Stomach smooth muscle (tissue), 2 donors: ENCODE data around the gene GPRIN2.
"Not testable (repeated sequence)": the region's sequence is repeated elsewhere in the genome, so short reads cannot be mapped to it uniquely, and the experiment has no call there.

ENCODE experiments used
- H3K27ac ChIP-seq: one replicate; pipeline ENCODE4 v1.7.0; 2013; ENCODE audit warnings: mild to moderate bottlenecking, low read length, inconsistent platforms
- H3K27me3 ChIP-seq, 2 donors: one replicate each; pipeline ENCODE4 v1.7.0; 2013; ENCODE audit warnings: low read length in 2 of 2; ENCODE audit not compliant: insufficient read depth in 2 of 2, control insufficient read depth in 1 of 2
- H3K36me3 ChIP-seq, 2 donors: one replicate each; pipeline ENCODE4 v1.7.0; 2013; ENCODE audit warnings: low read length in 2 of 2; ENCODE audit not compliant: control insufficient read depth in 2 of 2, insufficient read depth in 2 of 2
- H3K4me1 ChIP-seq: one replicate; pipeline ENCODE4 v1.7.0; 2013; ENCODE audit warnings: low read length; ENCODE audit not compliant: control insufficient read depth, insufficient read depth
- H3K4me3 ChIP-seq, 2 donors: one replicate each; pipeline ENCODE4 v1.7.0; 2013; ENCODE audit warnings: low read length in 2 of 2
- H3K9ac ChIP-seq, 2 donors: one replicate each; pipeline ENCODE4 v1.7.0; 2013; ENCODE audit warnings: low read length in 2 of 2, mild to moderate bottlenecking in 1 of 2
- H3K9me3 ChIP-seq, 2 donors: one replicate each; pipeline ENCODE4 v1.7.0; 2013; ENCODE audit warnings: low read length in 2 of 2; ENCODE audit not compliant: control insufficient read depth in 2 of 2
- donor health status: healthy.
- donor health status: Pancreatic carcinoma.

GPRIN2 gene

GRCh38 chr10:46530249-46531186 lies 25.9 kb downstream of the GPRIN2 start:
- no peaks in the 10 kb centered on the region for H3K36me3 ChIP-seq

DNA sequence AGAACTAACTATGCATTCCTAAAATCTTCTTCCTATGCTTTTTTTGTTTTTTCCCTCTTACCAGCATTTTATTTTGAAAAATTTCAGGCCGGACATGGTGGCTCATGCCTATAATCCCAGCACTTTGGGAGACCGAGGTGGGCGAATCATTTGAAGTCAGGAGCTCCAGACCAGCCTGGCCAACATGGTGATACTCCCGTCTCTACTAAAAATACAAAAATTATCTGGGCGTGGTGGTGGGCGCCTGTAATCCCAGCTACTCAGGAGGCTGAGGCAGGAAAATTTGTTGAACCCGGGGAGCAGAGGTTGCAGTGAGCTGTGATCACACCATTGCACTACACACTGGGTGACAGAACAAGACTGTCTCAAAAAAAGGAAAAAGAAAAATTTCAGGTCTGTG lies 26.7 kb downstream of the GPRIN2 start:
- H3K9me3 ChIP-seq, H3K36me3 ChIP-seq, H3K27ac ChIP-seq, H3K9ac ChIP-seq, H3K4me3 ChIP-seq, H3K4me1 ChIP-seq: not testable (repeated sequence)
- H3K27me3 ChIP-seq = peaks cover 0 to 24% of the 10 kb centered on the region in 2 donors

More at GRCh38 chr10:46530249-46531186, 25.9 kb downstream of the GPRIN2 start:
- Histone ChIP-seq H3K9me3 (no peaks in the 10 kb centered on the region), H3K9ac (no peak overlapping the region), H3K27ac (no peak overlapping the region), H3K4me3 (no peak overlapping the region), H3K27me3 (peaks cover 0 to 26% of the 10 kb centered on the region in 2 donors), H3K4me1 (peaks cover 2% of the 10 kb centered on the region)

- Histone ChIP-seq H3K9me3 (no peaks in the 10 kb centered on the region), H3K9ac (no peak overlapping the region), H3K27me3 (peaks cover 0 to 24% of the 10 kb centered on the region in 2 donors), H3K27ac (no peak overlapping the region), H3K4me1 (peaks cover 14% of the 10 kb centered on the region), H3K4me3 (no peak overlapping the region), H3K36me3 (no peaks in the 10 kb centered on the region)
Measured at GRCh38 chr10:46528675-46529615, 27.5 kb downstream of the GPRIN2 start.

DNA sequence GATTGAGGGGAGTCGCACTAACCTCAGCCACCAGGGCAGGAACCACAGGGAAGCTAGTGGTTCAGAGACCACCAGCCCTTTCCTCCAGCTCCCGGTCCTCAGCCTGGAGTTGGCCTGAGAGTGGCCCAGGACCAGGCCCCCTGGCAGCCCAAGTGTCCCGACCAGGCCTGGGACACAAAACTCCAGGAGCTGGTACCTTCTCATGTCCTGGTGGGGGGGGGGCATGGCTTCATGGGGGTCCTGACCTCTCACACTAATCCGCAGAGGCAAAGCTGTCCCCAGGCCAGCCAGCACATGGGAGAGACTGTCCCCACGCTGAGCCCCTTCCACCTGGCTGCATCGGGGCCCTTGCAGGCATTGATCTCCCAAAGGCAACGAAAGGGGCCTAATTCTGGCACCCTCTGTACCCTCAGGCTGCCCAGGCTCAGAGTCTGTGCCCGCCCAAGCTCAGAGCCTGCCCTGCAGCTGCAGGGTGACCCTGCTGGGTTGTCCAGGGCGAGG lies 28.2 kb downstream of the GPRIN2 start:
- no peak overlapping the region for H3K4me3 ChIP-seq
- no peaks in the 10 kb centered on the region for H3K9me3 ChIP-seq
- no peaks in the 10 kb centered on the region for H3K36me3 ChIP-seq
- peaks cover 0 to 24% of the 10 kb centered on the region in 2 donors for H3K27me3 ChIP-seq
- H3K27ac ChIP-seq = no peak overlapping the region
- peaks cover 21% of the 10 kb centered on the region for H3K4me1 ChIP-seq
- H3K9ac ChIP-seq = no peak overlapping the region

GRCh38 chr10:46527241-46527811 lies 29.1 kb downstream of the GPRIN2 start:
- H3K27ac ChIP-seq = no peak overlapping the region
- H3K9ac ChIP-seq = no peak overlapping the region
- H3K36me3 ChIP-seq = peaks cover 0 to 2% of the 10 kb centered on the region in 2 donors
- H3K27me3 ChIP-seq = peaks cover 0 to 31% of the 10 kb centered on the region in 2 donors
- no peak overlapping the region for H3K4me3 ChIP-seq
- peaks cover 25% of the 10 kb centered on the region for H3K4me1 ChIP-seq
- H3K9me3 ChIP-seq = no peaks in the 10 kb centered on the region

DNA sequence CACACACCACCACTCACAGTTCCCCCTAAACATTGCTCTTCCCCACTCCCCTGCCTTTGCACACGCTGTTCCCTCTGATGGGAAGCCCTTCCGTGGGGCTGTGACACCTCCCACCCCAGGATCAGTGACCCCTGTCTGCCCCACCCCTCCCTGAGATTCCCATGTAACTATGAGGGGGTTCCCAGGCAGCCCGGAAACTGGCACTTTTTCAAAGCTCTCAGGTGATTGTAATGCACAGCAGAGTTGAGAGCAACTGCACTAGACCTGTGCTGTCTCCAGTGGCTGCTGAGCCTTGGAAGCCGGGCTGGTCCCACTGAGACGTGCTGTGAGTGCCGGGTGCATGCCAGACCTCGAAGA lies 29.8 kb downstream of the GPRIN2 start:
- no peak overlapping the region for H3K27ac ChIP-seq
- no peak overlapping the region for H3K4me3 ChIP-seq
- peaks cover 0 to 2% of the 10 kb centered on the region in 2 donors for H3K36me3 ChIP-seq
- no peaks in the 10 kb centered on the region for H3K9me3 ChIP-seq
- peaks cover 25% of the 10 kb centered on the region for H3K4me1 ChIP-seq
- H3K27me3 ChIP-seq = peaks cover 0 to 33% of the 10 kb centered on the region in 2 donors
- no peak overlapping the region for H3K9ac ChIP-seq

GRCh38 chr10:46525824-46526681 lies 30.4 kb downstream of the GPRIN2 start:
- peaks cover 0 to 2% of the 10 kb centered on the region in 2 donors for H3K36me3 ChIP-seq
- H3K4me3 ChIP-seq = no peak overlapping the region
- H3K27ac ChIP-seq = no peak overlapping the region
- peaks cover 0 to 33% of the 10 kb centered on the region in 2 donors for H3K27me3 ChIP-seq
- H3K9me3 ChIP-seq = no peaks in the 10 kb centered on the region
- H3K9ac ChIP-seq = peak overlapping the region in 1 of 2 donors; percentile 42
- peaks cover 26% of the 10 kb centered on the region for H3K4me1 ChIP-seq

- peaks cover 0 to 2% of the 10 kb centered on the region in 2 donors for H3K36me3 ChIP-seq
- H3K4me1 ChIP-seq = peaks cover 30% of the 10 kb centered on the region
- H3K9me3 ChIP-seq = peaks cover 0 to under 1% of the 10 kb centered on the region in 2 donors
- peaks cover 0 to 38% of the 10 kb centered on the region in 2 donors for H3K27me3 ChIP-seq
- no peak overlapping the region for H3K27ac ChIP-seq
- no peak overlapping the region for H3K4me3 ChIP-seq
- H3K9ac ChIP-seq = peak overlapping the region in 1 of 2 donors; percentile 29
Measured at GRCh38 chr10:46525177-46525823, 31.2 kb downstream of the GPRIN2 start.

GRCh38 chr10:46524472-46525176 lies 31.8 kb downstream of the GPRIN2 start:
- peaks cover 0 to 3% of the 10 kb centered on the region in 2 donors for H3K9me3 ChIP-seq
- H3K9ac ChIP-seq = peak overlapping the region in 1 of 2 donors; percentile 36
- H3K27ac ChIP-seq = no peak overlapping the region
- H3K36me3 ChIP-seq = peaks cover 0 to 2% of the 10 kb centered on the region in 2 donors
- H3K4me1 ChIP-seq = peaks cover 31% of the 10 kb centered on the region
- peaks cover 0 to 42% of the 10 kb centered on the region in 2 donors for H3K27me3 ChIP-seq
- H3K4me3 ChIP-seq = peak overlapping the region in 1 of 2 donors; percentile 8
